Activated CD8-positive, alpha-beta memory T cell treated with anti-CD3 and anti-CD28 coated beads, Interleukin-2, amount 50 U/mL, for 1 hour (primary cell): Measurements from ENCODE around the gene CRYZL1.
"Not testable (repeated sequence)": the region's sequence is repeated elsewhere in the genome, so short reads cannot be mapped to it uniquely, and the experiment has no call there.

Source experiments
- DNase-seq: peaks from one replicate; pipeline ENCODE4 v3.0.0-alpha.2; 2020; ENCODE audit errors: extremely low read depth

The CRYZL1 gene

DNA sequence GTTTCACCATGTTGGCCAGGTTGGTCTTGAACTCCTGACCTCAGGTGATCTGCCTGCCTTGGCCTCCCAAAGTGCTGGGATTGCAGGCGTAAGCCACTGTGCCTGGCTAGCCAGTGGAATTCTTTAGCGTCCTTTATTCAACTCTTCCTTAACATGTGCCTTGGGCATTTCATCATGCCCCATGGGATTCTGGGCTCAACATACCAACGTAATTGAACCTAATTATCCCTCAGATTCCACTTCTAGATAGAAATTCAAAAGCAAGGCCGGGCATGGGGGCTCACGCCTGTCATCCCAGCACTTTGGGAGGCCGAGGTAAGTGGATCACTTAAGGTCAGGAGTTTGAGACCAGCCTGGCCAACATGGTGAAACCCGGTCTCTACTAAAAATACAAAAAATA is 15.4 kb downstream of the CRYZL1 start:
- DNase-seq = not testable (repeated sequence)

DNA sequence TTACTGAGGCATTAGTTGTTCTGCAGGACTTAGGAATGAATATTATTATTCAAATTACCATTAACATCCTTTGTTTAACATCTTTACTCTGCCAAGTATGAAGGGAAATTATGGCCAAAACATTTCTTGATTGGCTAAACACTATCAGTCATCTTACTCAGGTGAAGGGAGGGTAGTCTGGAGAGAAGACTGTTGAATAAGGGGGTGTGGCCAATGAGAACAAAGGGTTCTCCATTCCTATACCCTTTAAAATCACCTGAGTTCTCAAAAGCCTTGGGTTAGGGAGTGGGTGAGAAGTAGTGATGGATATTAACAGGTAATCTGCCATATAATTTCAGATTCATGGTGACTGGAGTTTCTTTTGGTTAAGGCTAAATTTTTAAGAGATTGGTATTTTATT is 19.3 kb downstream of the CRYZL1 start:
- DNase-seq = no peak

DNA sequence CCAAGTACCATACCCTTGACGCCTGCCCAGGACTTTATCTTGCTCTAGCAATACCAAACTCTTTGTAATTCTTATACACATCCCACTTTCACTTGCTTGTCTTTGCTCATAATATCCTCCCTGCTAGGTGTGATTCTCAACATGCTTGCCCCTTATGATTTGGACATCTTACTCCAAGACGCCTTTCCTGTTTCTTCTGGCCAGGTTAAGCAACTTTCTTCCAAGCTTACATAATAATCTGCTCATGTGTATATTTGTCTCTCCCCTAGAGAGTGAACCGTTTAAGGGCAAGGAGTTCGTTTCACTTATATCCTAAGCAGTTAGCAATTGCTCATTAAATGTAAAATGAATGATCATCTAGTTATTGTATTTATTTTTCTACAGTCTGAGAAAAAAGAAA is 21.8 kb downstream of the CRYZL1 start:
- DNase-seq = no peak

DNA sequence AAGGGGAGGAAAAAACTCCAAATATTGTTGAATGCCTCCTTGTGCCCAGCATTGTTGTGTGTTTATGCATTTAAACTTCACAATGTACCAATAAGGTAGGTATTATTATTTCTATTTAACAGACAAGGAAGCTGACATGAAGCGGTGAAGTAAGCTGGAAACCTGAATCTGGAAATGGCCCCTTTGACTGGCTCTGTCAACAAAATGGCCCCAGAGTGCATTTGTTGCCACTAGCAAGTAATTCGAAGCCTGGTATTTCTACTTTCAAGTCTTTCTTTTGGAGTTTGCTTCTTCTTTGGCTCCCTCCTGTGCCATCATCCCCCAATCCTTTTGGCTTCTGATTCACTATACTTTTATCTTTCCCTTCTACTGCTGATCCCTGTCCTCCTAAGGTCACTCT is 23.1 kb downstream of the CRYZL1 start:
- DNase-seq = no peak

DNA sequence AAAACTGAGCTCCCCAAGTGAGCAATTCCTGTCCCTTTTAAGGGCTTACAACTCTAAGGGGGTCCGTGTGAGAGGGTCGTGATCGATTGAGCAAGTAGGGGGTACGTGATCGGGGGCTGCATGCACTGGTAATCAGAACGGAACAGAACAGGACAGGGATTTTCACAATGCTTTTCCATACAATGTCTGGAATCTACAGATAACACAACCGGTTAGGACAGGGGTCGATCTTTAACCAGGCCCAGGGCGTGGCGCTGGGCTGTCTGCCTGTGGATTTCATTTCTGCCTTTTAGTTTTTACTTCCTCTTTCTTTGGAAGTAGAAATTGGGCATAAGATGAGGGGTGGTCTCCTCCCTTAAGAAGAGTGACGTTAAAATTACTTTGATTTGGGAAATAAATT is 24.0 kb downstream of the CRYZL1 start:
- not testable (repeated sequence) for DNase-seq

DNA sequence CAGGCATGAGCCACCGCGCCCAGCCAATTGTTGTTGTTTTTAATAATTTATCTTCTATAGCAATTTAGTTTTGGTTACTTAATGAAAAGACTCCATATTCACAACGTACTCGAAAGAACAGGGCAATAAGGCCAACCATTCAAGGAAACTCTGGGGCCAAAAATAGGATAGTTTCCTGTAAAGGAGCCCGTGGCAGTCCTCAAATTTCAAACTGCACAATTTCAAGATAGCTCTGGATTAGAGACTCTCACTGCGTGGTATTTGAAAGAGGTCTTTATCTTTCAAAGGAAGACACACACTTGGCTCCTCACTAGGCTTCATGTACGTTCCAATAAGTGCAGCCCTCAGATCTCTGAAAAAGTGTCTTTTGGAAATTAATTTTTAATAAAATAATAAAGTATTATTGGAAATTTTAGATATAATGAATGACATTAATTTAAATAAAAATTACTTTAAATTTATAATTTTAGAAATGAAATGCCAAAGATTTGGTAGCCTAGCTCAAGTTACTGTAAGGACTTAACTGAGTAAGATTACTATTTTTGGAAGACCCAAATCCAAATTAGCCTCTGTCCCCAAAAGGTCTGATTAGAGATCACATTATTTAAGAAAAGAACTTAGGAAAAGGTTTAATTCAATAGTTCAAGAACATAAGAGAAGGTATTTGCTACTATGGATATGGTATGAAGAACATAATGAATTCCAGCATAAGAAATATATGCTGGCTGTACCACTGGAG is 30.4 kb downstream of the CRYZL1 start:
- no peak for DNase-seq

DNA sequence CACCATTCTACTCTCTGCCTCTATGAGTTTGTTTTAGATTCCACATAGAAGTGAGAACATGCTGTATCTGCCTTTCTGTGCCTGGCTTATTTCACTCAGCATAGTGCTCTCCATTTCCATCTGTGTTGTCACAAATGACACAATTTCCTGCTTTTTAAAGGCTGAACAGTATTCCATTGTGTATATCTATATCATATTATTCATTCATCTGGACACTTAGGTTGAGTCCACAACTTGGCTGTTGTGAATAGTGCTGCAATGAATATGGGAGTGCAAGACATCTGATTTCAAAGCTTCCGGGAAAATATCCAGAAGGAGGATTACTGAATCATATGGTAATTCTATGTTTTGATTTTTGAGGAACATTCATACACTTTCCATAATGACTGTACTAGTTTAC is 33.0 kb downstream of the CRYZL1 start:
- DNase-seq = no peak

DNA sequence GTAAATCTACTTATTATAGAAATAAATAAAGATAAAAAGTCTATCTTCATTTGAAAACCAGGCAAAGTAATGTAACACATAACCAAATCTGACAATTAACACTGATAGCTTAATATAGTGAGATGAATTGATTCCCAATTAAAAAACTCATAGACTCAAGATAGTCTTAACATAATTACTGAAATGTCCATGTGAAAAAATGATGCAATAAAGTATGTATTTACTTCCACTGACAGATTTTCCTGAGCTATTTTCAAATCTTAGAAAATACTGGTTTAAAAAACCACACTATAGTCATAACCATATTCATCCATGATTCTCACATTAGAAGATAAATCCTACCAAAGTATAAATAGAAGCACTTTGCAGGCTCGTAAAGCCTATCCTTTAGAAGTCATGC is 43.5 kb downstream of the CRYZL1 start:
- no peak for DNase-seq

DNA sequence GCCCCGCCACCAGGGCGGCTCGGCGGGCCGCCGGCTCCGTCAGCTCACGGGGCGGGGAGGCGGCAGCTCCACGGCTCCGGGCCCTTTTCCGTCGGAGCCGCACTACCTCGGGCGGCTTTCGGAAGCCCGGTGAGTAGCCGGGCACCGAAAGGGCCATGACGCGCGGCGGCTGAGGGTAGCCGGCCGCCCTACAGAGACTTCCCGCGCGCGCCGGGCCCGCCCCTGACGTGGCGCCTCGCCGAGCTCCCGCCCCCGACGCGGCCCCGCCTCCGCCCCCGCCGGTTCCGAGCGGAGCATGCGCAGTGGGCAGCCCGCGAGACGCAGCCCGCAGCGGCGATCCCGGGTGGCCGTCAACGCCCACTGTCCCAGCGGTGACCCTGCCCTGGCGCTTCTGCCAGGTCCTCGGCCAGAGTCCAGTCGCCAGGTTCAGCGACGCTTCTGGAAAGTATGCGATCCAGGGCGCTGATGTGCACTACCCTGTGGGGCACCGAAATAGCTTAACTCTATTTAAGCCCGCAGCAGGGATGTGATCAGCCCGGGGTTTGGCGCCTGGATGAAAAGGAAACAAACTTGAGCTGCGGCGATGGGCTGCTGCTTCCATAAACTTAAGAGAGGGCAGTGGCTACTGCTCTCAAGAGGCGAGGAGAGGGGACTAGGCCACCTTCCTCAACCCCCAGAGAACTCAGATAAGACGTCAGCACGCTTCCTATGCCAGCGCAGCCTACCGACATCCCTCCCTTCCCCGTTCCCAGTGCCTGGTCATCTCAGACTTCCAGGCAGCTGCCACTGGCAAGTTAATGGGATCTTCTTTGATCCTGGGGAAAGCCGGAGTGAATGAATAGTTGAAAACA is 52.8 kb downstream of the CRYZL1 start, which contains the start of gene DONSON:
Gene DONSON (minus strand): TSS at position 200 of the 851 bp plus-strand sequence. CDS start 43 bp downstream, at position 157.
- DNase-seq = peak; percentile 48

DNA sequence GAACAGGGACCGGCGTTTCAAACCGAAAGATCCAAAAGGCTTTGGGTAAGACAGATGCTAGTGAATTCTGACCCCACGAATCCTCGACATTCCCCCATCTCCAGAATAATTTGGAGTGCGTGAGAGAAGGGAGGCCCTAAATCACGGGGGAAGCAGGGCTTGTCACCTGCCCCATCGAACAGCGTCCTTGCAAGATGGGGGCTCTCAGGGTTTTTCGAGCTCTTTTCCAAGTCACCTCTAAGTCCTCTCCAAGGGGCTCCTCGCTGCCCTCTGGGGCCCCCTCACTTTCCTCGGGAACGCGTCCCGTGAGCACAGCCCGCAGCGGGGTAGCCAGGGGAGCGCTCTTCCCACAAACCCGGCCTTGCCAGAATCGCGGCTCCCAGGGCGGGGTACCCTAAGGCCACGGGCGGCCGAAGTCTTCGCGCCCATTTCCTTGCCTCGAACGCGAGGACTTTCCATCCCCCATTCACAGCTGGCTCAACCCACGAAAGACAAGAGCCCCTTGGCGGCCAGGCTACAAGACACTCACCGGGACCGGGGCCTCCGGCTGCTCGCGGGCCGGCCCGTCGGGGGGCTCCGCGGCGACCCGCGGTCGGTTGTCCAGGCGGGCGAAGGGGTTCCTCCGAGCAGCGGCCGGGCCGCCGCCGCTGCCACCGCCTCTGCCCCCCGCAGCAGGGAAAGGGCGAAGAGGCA is 53.6 kb downstream of the CRYZL1 start:
- no peak for DNase-seq

DNA sequence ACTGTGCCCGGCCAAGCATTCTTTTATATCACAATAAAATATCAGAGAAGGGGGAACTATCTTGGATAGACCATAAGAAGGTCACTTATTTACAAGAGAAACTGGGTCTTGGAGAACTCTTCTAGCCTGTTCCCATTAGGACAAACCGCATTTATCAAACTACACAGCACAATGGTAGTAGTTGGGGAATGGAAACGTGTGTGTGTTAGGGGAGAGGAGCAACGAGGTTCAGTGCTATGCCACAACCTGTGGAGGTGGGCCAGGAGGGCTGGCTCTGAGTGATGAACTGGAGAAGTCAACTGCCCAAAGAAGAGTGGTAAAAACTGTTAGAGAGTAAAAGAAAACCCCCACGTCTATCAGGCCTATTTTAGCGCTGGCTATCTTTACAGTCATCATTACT is 54.6 kb downstream of the CRYZL1 start:
- DNase-seq = no peak

DNA sequence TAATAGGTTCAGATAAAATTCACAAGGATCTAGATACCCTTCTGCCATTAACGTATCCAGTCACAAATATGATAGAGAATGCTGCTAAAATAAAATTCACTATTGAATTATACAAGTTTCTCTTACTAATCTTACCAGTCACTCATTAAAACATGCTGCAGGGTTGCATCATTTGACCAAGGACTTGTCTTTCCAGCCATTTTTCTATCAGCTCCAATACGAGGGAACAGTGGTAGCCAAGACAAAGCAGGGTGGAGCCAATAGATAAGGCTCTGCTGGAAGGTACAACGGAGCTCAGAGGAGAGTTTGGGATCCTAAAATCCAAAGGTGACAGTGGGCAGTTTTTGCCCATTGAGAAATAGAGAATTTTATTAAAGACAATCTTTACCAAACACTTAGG is 57.1 kb downstream of the CRYZL1 start:
- no peak for DNase-seq

DNA sequence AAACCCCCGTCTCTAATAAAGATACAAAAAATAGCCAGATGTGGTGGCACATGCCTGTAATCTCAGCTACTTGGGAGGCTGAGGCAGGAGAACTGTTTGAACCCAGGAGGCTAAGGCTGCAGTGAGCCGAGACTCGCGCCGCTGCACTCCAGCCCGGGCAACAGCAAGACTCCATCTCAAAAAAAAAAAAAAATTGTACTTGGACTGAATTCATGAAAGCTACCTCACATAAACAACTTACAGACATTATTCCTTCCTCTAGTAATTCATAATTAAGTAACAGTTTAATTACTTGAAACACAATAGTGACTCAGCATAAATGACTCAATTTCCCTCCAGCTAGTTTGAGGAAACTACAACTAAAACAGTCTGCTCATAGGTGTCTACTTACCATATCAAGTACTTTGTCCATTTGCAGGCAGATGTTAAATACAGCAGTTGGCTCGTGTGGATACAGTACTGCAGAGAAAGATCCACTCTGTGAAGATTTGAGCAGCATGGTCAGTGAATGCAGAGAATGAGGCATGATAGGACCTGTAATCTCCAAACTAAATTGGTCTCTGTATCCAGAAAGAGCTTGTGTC is 62.5 kb downstream of the CRYZL1 start:
- DNase-seq = no peak

DNA sequence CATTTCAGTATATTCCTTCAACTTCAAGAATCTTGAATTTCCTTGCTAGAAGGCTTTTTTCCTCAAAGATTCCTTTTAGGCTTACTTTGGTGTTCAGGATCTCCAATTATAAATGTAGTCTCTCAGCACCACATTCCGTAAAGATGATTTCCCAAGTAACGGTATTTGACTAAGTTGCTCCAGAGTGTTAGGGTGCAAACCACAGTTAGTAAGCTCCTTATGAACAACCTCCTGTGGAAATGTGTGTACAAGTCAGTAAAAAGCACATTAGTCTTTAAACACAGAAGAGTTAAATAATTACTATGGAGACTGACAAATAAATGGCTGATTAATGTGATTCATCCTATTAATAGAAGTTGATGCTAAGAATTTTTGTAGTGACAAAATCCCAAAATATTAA is 63.3 kb downstream of the CRYZL1 start:
- no peak for DNase-seq

DNA sequence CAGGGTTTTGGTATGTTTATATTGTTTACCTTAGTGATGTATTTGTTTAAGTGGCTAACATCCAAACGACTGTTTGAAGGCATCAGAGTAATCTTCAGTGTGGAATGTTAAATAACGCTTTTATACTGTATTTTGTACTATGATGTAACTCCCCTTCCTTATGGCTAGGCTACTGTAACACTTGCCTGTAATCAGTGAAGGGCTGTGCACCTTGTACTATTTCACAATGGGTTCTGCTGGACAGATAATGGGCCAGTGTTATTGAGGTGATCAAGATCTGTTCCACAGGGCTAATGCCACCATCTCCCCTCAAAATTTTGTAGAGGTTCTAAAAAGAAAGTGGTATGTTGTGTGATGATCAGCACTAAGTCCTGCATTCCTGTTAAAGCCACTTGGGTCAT is 64.8 kb downstream of the CRYZL1 start:
- DNase-seq = not testable (repeated sequence)

DNA sequence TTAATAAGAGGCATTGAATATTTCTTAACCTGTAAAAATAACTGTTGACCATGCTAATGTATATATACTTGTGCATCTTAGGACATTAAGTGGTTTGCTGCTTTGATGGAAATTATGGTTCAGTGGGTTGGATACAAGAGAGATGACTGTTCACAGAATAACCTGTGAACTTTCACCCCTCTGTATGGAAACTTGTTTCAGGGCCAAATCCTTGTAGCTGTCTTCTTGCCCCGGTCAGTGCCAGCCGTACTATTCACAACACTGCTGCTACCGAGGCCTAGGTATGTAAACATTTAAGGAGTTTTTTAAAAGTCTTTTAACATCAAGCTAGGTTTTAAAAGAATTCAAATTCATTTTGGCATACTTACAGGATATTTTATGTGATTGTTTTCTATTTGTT is 69.2 kb downstream of the CRYZL1 start:
- no peak for DNase-seq

DNA sequence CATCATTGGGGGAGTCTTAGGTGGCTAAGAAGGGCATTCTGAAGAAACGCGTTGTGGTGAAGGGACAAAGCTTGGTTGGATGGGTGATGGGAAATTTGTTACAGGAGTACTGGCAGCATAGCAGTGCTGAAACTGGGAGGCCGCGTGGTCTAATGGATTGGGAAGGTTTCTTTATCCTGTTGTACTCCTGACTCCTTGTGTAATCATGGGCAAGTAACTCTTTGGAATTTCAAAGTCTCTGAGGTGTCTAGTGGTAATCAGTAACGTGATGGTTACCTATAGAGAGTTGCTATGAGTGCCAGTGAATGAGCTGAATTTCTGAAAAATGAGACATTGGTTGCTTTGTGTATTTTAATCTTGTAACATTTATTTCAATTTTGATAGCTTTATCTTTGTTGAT is 71.5 kb downstream of the CRYZL1 start:
- DNase-seq = no peak

DNA sequence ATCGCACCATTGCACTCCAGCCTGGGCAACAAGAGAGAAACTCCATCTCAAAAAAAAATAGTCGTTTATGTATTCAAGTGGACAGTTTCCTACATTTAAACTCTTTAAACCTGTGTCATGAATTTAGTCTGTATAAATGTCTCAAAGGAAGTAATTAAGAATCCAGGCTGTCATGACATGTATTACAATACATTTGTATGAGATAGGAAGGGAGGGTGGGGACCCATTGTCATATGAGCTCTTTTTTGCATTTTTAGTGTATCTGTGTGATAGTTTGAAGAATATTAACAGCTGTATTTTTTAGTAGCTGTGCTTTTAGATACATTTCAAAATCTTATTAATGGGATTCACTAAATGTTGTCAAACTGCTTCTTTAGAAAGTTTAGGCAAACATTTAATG is 73.1 kb downstream of the CRYZL1 start:
- DNase-seq = no peak

DNA sequence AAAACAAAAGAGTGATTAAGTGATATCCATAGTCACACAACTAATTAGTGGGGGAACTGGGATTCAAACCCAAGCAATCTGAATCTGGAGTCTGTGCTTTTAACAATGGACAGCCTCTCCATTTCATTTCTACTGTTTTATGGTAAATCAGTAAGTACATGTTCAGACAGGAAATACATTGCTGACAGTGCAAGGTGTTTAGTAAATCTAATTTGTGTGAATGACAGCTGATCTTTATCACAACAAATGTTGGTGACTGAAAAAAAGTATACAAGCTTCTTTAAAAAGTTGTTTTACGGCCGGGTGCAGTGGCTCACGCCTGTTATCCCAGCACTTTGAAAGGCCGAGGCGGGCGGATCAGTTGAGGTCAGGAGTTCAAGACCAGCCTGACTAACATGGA is 73.6 kb downstream of the CRYZL1 start:
- DNase-seq = no peak

DNA sequence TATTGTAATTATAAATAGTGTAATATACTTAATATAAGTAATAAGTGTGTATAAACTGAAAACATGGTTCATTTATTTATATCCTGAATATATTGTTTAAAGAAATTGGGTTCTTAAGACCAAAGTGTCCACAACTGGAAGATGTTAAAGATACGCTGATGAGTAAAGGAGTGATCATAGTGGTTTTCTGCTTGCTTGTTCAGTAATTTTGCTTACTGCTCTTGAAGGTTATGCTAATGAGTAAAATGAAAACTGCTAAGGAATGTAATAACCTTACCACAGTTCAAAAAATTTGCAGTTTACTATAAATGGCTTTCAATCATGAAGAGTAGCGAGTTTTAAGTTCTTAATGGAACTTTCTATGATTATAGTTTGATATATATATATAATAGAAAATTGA is 75.0 kb downstream of the CRYZL1 start:
- no peak for DNase-seq

DNA sequence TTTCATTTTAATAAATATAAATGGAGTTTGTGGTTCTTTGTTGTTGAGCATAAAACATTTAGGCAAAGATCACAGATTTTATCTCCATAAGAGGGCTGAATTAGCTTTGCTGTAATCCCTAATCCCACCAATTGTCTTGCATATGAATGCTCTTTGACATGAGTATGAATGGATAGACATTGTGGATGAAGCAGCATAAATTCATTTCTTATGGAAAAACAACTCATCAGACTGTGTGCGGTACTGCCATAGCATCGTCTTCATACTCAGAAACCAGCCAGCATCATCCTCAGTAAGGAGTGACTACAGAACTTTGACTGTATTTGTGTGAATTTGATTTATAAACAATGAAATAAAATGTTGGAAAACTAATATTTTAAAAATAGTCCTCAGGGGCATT is 79.2 kb downstream of the CRYZL1 start:
- DNase-seq = no peak

DNA sequence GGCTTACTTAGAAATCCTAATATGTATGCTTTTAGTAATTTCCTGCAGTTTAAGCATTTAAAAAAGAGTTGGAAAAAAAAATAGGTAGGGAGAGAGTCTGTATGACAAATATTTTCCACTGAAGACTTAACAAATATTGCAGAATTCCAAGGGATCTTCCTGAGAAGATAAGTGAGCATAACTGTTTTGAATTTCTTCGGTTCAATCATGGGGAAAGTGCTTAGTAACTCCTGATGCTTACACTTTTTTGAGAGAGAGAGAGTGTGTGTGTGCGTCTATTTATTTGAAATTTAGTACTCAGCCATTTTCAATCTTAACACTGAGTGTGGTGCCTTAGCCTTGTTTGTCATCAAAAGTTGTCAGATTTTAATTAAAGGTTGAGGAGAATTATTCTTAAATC is 80.2 kb downstream of the CRYZL1 start:
- DNase-seq = no peak
